ENCODE measurements around the gene MICU1.

- TF ChIP-seq TAF1 (IDR thresholded peaks at IDR 0.05; ENCODE audit: borderline replicate concordance, low read depth, low read length) (no peak), POLR2A (IDR thresholded peaks at IDR 0.05; ENCODE audit: low read depth, low read length) (no peak), POLR2AphosphoS5 (IDR thresholded peaks at IDR 0.05; ENCODE audit: low read depth, low read length) (no peak)
Observed at GRCh38 chr10:72409167-72409566, 216.7 kb downstream of the MICU1 start.
